ENCODE data around the gene TF.
"Not testable (repeated sequence)": the region's sequence is repeated elsewhere in the genome, so short reads cannot be mapped to it uniquely, and the experiment has no call there.

TF gene

DNA sequence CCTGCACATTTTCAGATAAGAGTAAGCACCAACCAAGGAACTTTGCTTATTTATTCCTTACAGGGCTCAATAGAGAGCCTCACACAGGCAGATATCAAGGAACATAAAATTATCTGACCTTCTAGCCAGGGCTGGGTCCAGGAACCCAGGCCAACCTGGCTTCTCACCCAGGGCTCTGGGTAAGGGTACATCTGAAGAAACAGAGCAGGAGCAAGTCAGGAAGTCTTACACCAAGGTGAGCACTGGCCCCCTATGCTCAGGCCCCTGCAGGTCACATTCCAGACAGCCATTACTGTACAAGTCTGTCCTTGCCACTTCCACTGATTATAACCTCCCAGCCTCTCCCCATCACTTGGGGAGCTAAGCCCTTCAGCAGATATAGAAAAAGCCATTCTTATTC lies 19.1 kb downstream of the TF start:
- DNase-seq (ENCODE audit: insufficient read length, low spot score) (no peak), FAIRE-seq (no peak)
- TF ChIP-seq POLR2A (IDR thresholded peaks at IDR 0.05; ENCODE audit: low read depth, low read length): no peak

DNA sequence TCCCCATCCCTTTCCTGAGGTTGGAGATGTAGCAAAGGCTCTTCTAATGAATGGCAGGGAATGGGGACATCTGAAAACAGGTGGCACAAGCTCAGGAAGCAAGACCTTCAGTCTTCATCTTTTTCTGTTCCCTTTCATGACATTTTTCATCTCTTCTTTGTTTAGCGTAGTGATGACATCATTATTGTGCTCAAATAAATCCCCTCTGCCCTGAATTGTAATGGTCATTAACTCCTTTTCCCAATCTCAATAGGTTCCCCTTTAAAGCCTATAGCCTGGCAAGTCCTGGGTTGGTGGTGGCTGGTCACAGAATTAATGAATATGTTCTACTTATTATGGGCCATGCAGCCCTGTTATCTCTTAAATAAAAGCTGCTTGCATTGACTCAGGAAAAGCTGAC lies 21.4 kb downstream of the TF start:
- TF ChIP-seq POLR2A (IDR thresholded peaks at IDR 0.05; ENCODE audit: low read depth, low read length): no peak
- DNase-seq (ENCODE audit: insufficient read length, low spot score): no peak
- no peak for FAIRE-seq

DNA sequence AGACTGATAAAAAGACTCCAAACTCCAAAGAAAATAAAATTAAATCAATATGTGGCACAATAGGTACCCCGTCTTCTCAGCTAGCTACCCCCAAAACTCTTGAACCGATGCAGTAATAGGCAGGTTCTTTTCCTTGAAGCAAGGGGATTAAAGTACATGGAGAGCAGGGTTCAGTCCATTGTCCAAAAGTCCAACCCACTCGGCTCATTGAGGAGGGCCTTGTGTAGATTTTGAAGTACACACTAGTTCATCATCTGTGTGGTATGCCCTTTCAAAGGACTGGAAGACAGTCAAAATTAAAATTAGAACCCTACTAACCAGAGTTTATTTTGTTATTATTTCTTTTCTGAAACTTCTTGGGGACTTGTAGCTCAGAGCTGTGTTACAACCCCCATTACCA lies 23.3 kb downstream of the TF start:
- TF ChIP-seq POLR2A (IDR thresholded peaks at IDR 0.05; ENCODE audit: low read depth, low read length): no peak
- FAIRE-seq (no peak), DNase-seq (ENCODE audit: insufficient read length, low spot score) (no peak)

DNA sequence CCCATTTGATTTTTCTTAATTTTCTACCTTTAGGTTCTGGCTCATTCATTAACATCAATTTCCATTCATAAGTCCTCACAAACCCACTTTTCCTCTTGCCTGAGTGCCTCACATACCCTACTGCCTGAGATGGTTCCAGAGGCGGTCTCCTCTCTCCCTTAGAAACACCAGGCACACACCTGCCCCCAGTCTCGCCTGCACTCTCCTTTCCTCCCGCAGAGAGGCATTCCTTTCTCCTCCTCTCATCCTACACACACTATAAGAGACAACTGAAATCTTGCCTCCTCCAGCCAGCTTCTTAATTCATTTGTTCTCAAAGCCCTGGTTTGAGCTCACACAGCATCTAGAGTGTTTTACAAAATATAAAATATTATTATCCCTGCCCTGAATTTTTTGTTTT lies 27.5 kb downstream of the TF start:
- DNase-seq (ENCODE audit: insufficient read length, low spot score) (no peak), FAIRE-seq (no peak)
- no peak for TF ChIP-seq POLR2A (IDR thresholded peaks at IDR 0.05; ENCODE audit: low read depth, low read length)

DNA sequence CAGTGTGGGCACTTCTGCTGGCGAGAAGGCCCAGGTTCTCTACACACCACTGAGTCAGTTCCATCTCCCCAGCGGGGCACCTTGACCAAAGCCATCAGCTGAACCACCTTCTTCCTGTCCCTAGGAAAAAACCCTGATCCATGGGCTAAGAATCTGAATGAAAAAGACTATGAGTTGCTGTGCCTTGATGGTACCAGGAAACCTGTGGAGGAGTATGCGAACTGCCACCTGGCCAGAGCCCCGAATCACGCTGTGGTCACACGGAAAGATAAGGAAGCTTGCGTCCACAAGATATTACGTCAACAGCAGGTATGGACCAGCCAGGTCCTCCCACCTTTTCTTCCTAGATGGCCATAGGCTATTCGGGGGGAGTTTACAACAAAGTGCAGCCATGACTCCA lies 29.1 kb downstream of the TF start:
- no peak for DNase-seq (ENCODE audit: insufficient read length, low spot score)
- no peak for FAIRE-seq
- no peak for TF ChIP-seq POLR2A (IDR thresholded peaks at IDR 0.05; ENCODE audit: low read depth, low read length)

DNA sequence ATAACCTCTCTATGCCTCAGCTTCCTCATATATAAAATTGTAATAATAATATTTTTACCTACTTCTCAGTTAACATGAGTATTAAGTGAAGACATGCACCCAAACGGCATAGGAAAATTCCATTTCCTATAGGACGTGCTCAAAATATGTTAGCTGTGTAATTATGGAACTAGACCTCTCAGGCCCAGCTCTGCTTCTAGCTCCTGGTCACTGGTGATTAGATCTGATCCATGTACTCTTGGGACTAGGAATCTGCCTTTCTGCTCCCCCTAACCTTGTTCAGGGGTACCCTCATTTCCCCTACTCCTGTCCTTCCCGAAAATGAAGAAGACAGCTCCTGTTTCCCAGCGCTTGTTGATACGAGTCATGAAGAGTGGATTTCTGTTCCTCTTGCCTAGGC lies 29.6 kb downstream of the TF start:
- no peak for TF ChIP-seq POLR2A (IDR thresholded peaks at IDR 0.05; ENCODE audit: low read depth, low read length)
- no peak for FAIRE-seq
- no peak for DNase-seq (ENCODE audit: insufficient read length, low spot score)

DNA sequence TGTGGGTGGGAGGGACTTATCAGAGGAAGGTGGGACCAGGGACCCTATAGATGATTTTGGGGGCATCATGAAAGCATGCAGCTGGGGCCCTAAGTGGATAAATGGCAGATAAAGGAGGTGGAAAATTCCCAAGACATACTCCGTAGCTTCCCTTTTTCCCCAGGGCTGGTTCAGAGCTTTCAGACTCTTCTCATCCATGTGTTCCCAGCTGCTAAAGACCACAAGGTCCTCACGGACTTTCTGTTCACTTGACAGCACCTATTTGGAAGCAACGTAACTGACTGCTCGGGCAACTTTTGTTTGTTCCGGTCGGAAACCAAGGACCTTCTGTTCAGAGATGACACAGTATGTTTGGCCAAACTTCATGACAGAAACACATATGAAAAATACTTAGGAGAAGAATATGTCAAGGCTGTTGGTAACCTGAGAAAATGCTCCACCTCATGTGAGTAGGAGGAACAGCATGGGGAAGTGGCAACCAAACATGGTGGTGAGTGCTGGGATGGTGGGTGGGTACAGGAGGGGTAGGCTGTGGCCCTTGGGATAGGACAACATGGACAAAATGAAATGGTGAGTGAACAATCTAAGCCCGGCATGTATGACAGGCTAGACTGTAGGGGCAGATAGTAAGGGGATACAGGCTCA lies 30.7 kb downstream of the TF start:
- no peak for TF ChIP-seq POLR2A (IDR thresholded peaks at IDR 0.05; ENCODE audit: low read depth, low read length)
- no peak for DNase-seq (ENCODE audit: insufficient read length, low spot score)
- no peak for FAIRE-seq

DNA sequence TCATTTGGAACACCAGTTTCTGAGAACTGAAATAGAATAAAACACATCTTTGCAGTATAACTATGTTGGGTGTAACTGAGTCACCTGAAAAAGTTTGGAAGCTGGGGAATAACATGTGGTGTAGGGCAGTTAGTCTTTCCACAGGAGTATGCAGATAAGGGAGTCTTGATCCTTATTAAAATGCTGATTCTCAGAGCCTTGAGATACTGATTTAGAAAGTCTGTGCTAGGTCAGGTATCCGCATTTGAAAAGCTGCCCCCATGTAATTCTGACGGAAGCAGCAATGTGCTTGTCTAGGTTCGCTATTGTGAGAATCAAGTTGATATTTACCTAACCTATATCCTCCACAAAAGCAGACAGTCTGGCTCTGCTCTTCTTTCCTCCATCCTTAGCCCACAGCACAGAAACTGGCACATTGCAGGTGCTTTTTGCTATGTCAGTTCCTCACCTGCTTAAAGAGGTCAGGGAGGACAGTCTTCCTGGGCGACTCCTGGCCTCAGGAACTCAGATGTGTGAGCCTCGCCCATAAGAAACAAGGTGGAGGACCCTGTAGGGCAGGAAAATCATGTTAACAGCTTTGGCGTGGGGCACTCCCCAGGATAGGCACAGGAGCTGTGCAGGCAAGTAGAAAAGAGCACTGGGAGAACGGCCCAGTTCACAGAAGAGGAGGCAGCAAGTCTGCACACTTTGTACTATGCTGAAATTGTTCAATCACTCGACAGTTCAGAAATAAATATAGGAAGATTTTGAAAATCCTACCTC lies 31.8 kb downstream of the TF start:
- FAIRE-seq (no peak), DNase-seq (ENCODE audit: insufficient read length, low spot score) (no peak)
- no peak for TF ChIP-seq POLR2A (IDR thresholded peaks at IDR 0.05; ENCODE audit: low read depth, low read length)

DNA sequence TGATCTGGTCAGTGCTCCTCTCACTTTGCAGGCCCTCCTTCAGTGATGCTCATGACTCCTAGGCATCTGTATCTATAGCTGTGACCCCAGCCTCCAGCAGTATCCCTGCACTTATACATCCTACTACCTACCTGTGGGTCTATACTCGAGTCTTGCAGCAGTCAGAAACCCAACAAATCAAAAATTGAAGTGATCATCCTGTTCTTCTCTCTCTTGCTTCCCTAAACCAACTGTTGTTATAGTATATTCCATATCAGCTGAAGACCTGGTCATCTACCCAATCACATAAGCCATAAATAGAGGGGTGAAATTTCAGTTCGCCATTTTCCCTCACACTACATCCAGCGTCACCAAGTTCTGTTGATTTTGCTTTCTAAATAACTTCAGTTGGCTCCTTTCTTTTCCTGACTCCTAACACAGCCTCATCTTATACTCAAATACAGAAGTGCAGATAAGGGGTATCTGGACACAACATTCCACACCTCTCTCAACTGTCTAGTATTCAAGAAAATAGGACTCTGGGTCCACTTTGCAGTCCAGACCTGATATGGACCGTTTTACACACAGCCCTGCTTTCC lies 33.5 kb downstream of the TF start:
- FAIRE-seq (no peak), DNase-seq (ENCODE audit: insufficient read length, low spot score) (no peak)
- no peak for TF ChIP-seq POLR2A (IDR thresholded peaks at IDR 0.05; ENCODE audit: low read depth, low read length)

DNA sequence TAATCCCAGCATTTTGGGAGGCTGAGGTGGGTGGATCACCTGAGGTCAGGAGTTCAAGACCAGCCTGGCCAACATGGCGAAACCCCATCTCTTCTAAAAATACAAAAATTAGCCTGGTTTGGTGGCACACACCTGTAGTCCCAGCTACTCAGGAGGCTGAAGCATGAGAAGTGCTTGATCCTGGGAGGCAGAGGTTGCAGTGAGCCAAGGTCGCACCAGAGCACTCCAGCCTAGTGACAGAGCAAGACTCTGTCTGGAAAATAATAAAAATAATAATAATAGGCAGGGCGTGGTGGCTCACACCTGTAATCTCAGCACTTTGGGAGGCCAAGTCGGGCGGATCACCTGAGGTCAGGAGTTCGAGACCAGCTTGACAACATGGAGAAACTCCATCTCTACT lies 34.6 kb downstream of the TF start:
- FAIRE-seq; DNase-seq (ENCODE audit: insufficient read length, low spot score): not testable (repeated sequence)

DNA sequence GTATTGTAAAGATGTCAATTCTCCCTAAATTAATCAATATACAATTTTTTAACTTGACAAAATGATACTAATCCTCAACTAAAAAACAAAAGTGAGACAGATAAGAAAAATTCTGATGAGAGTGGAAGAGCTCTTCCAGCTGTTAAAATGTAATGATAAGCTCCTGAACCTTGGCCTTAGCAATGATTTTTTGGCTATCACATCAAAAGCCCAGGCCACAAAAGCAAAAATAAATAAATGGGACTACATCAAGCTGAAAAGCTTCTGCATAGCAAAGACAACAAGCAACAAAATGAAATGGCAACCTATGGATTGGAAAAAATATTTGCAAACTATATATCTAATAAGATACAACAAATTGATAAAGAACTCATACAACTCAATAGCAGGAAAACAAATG lies 35.4 kb downstream of the TF start:
- no peak for FAIRE-seq

DNA sequence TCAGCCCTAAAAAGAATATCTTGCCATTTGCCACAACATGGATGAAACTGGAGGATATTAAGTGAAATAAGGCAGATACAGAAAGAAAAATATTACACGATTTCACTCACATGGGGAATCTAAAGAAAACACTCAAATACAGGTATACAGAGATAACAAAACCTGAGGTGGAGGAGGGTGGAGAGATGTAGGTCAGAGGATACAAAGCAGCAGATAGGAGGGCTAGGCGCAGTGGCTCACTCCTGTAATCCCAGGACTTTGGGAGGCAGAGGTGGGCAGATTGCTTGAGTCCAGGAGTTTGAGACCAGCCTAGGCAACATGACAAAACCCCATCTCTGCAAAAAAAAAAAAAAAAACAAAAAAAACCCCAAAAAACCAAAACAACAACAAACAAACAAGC lies 36.3 kb downstream of the TF start:
- no peak for FAIRE-seq

More for the DNA sequence above, 35.4 kb downstream of the TF start:
- no peak for TF ChIP-seq POLR2A (IDR thresholded peaks at IDR 0.05; ENCODE audit: low read depth, low read length)
- no peak for DNase-seq (ENCODE audit: insufficient read length, low spot score)

DNA sequence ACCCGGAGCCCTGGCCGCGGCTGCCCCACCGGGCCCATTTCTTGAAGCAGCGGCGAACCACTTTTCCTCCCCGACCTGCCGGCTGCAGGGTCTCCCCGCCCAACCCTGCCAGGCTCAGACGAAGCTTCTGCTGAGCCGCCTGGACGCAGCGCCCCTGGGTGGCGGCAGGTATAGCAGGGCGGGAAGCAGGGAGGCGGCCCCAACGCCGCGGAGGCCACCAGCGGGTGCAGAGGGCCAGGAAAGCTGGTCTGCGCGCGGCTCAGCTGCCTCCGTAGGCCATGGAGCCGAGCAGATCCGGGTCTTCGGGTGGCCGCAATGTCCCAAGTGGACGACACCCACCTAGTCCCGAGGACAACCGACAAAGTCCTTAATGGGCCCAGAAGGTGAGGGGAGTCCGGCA lies 37.6 kb downstream of the TF start:
- no peak for FAIRE-seq
- no peak for TF ChIP-seq POLR2A (IDR thresholded peaks at IDR 0.05; ENCODE audit: low read depth, low read length)
- DNase-seq (ENCODE audit: insufficient read length, low spot score): no peak

More for the DNA sequence above, 36.3 kb downstream of the TF start:
- no peak for TF ChIP-seq POLR2A (IDR thresholded peaks at IDR 0.05; ENCODE audit: low read depth, low read length)
- no peak for DNase-seq (ENCODE audit: insufficient read length, low spot score)

DNA sequence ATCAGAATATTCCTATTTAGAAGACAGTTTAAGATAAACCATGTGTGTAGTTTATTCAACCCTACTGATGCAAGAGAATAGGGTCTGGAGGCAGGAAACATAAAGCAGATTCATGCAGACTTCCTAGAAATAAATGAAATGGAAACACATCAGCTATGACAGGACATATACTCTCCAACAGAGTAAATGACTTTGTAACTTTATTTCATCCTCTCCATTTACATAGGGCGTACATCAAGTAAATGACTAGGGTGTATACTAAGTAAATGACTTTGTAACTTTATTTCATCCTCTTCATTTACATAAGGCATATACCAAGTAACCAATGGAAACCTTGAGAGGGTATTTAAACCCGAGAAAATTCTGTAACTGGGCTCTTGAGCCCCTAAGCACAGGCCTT lies 41.8 kb downstream of the TF start:
- FAIRE-seq: no peak
- no peak for TF ChIP-seq POLR2A (IDR thresholded peaks at IDR 0.05; ENCODE audit: low read depth, low read length)
- no peak for DNase-seq (ENCODE audit: insufficient read length, low spot score)

DNA sequence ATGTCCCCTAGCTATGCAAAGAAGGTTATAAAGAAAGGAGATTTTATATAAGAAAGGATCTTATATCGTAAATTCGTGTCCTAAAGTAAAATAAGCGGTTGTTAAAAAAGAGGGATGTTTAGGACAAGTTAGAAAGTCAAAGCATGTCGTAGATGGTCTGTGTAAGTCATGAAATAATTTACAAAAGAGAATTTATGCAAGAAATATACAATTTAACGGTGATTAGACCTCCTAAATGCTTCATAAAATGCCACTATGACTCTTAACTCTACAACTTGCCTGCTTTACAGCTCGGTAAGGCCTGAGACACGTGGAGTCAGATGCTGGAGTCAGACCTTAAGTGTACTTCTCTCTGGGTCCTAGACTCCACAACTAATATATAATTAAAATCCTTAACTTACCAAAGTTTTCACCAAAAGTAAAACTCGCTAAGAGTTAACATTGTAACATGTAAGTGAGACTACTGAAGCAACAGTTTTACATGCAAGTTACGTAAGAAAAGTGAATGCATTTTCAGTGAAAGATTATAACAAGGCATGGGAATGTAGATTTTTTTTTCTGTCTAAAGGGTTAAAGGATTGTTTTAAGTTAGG lies 46.1 kb downstream of the TF start:
- DNase-seq (ENCODE audit: insufficient read length, low spot score) (no peak), FAIRE-seq (no peak)
- no peak for TF ChIP-seq POLR2A (IDR thresholded peaks at IDR 0.05; ENCODE audit: low read depth, low read length)

Measured in H54 (cell line).